Measurements from ENCODE around the gene LHFPL5. TPM values are rescaled to one million over a fixed set of nuclear protein-coding genes. Genes with fewer than 3 reads are reported as not detected.

Gene LHFPL5
- total and polyA plus RNA-seq, 2 experiments from 2014 or later, result not detected

- Histone ChIP-seq H2AFZ (no peak overlapping the region), H3K9me3 (ENCODE audit: low read depth) (no peaks in the 10 kb centered on the region), H3K4me3 (no peak overlapping the region), H3F3A (ENCODE audit: insufficient read depth) (no peaks in the 10 kb centered on the region), H3K9ac (no peak overlapping the region), H3K27ac (no peak overlapping the region), H3K4me2 (ENCODE audit: unreplicated experiment) (no peak overlapping the region), H4K20me1 (ENCODE audit: insufficient read depth) (no peaks in the 10 kb centered on the region), H3K27me3 (replicated peaks; ENCODE audit: insufficient read depth) (no peaks in the 10 kb centered on the region), H3K9me2 (ENCODE audit: insufficient read depth) (no peaks in the 10 kb centered on the region), H3K4me1 (ENCODE audit: insufficient read depth) (no peaks in the 10 kb centered on the region), H3K36me3 (ENCODE audit: low read depth) (peaks cover 13% of the 10 kb centered on the region; the same call in 1 of the 2 replicates), H3K79me2 (ENCODE audit: insufficient read depth) (no peaks in the 10 kb centered on the region)
- no peak for DNase-seq
- TF ChIP-seq EZH2 (IDR thresholded peaks at IDR 0.05; ENCODE audit: insufficient read depth, poor library complexity, severe bottlenecking), result no peak
- TF ChIP-seq EZH2phosphoT487 (IDR thresholded peaks at IDR 0.05; ENCODE audit: insufficient read depth, low read depth), result no peak
- in situ Hi-C loops (cut with MboI), result no loop called here
- 90 to 95% methylated on average over 5 of the region's 5 CpGs for WGBS, 2 experiments (ENCODE audit: low coverage in 1 of 2, low lambda C conversion rate in 2 of 2, missing lambda C conversion rate in 2 of 2)
Observed at GRCh38 chr6:35831257-35832007, 26.3 kb downstream of the LHFPL5 start.

DNA sequence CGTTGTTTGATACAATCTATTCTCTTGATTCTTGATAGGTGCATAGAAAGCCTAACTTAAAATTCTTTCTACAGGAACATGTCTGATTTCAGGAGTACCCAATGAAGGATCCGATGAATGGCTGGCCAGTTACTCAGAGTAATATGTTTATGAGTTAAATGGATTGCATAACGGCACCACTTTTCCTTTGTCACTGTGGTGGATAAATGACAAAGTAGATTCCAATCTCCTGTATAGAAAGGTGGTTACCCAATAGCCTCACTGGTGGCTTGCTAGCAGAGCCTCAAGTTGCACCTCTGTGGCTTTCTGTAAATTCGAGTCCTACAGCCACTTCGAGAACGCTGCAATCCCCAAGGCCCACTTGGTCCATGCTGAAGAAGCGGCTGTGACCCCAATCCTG, 28.4 kb downstream of the LHFPL5 start:
- Histone ChIP-seq H3F3A (ENCODE audit: insufficient read depth) (no peaks in the 10 kb centered on the region), H3K4me1 (ENCODE audit: insufficient read depth) (no peaks in the 10 kb centered on the region), H3K9me2 (ENCODE audit: insufficient read depth) (no peaks in the 10 kb centered on the region), H3K27me3 (replicated peaks; ENCODE audit: insufficient read depth) (no peaks in the 10 kb centered on the region), H2AFZ (no peak overlapping the region), H3K36me3 (ENCODE audit: low read depth) (peaks cover 23% of the 10 kb centered on the region), H3K79me2 (ENCODE audit: insufficient read depth) (no peaks in the 10 kb centered on the region), H3K9me3 (ENCODE audit: low read depth) (no peaks in the 10 kb centered on the region), H4K20me1 (ENCODE audit: insufficient read depth) (no peaks in the 10 kb centered on the region), H3K9ac (no peak overlapping the region), H3K27ac (no peak overlapping the region), H3K4me3 (no peak overlapping the region), H3K4me2 (ENCODE audit: unreplicated experiment) (no peak overlapping the region)
- peak; percentile 43 for DNase-seq
- TF ChIP-seq EZH2 (IDR thresholded peaks at IDR 0.05; ENCODE audit: insufficient read depth, poor library complexity, severe bottlenecking) (no peak), EZH2phosphoT487 (IDR thresholded peaks at IDR 0.05; ENCODE audit: insufficient read depth, low read depth) (no peak)
- 91 to 93% methylated on average over 7 of the region's 7 CpGs for WGBS, 2 experiments (ENCODE audit: low coverage in 1 of 2, low lambda C conversion rate in 2 of 2, missing lambda C conversion rate in 2 of 2)
- in situ Hi-C loops (cut with MboI), result no loop called here

GRCh38 chr6:35839019-35839418, 33.9 kb downstream of the LHFPL5 start:
- no peak overlapping the region for H2AFZ ChIP-seq
- no peaks in the 10 kb centered on the region for H3K4me1 ChIP-seq (ENCODE audit: insufficient read depth)
- TF ChIP-seq EZH2phosphoT487 (IDR thresholded peaks at IDR 0.05; ENCODE audit: insufficient read depth, low read depth) (no peak), EZH2 (IDR thresholded peaks at IDR 0.05; ENCODE audit: insufficient read depth, poor library complexity, severe bottlenecking) (no peak)
- H3K27ac ChIP-seq, result no peak overlapping the region
- no peak overlapping the region for H3K9ac ChIP-seq
- no peaks in the 10 kb centered on the region for H3F3A ChIP-seq (ENCODE audit: insufficient read depth)
- in situ Hi-C loops (cut with MboI), result no loop called here
- H3K4me3 ChIP-seq, result no peak overlapping the region
- no peak overlapping the region for H3K4me2 ChIP-seq (ENCODE audit: unreplicated experiment)
- 50 to 73% methylated on average over 1 of the region's 1 CpG for WGBS, 2 experiments (ENCODE audit: low coverage in 1 of 2, low lambda C conversion rate in 2 of 2, missing lambda C conversion rate in 2 of 2)
- no peaks in the 10 kb centered on the region for H4K20me1 ChIP-seq (ENCODE audit: insufficient read depth)
- no peaks in the 10 kb centered on the region for H3K9me2 ChIP-seq (ENCODE audit: insufficient read depth)
- H3K79me2 ChIP-seq (ENCODE audit: insufficient read depth), result no peaks in the 10 kb centered on the region
- peaks cover 26% of the 10 kb centered on the region for H3K36me3 ChIP-seq (ENCODE audit: low read depth)
- DNase-seq, result no peak
- no peaks in the 10 kb centered on the region for H3K9me3 ChIP-seq (ENCODE audit: low read depth)
- no peaks in the 10 kb centered on the region for H3K27me3 ChIP-seq (replicated peaks; ENCODE audit: insufficient read depth)

DNA sequence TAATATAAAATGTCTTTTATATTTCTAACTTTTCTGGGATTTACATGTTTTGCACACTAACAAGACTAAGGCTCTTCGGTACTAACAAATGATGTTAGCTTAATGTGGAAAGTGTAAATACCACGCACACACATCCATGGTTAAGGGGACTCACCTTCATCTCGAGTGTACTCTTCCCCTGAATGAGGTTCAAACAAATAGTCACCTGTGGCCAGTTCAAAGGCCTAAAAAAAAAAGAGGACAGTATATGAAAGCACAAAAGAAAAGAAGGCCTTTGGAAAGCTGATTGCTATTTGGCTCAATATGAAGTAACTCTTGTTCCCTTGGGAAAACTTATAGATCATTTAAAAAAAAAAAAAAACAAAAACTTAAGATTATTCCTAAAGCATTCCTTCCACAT, 37.2 kb downstream of the LHFPL5 start:
- in situ Hi-C loops (cut with MboI), result no loop called here
- no peaks in the 10 kb centered on the region for H3F3A ChIP-seq (ENCODE audit: insufficient read depth)
- H3K27me3 ChIP-seq (replicated peaks; ENCODE audit: insufficient read depth), result no peaks in the 10 kb centered on the region
- H3K9ac ChIP-seq, result no peak overlapping the region
- H4K20me1 ChIP-seq (ENCODE audit: insufficient read depth), result no peaks in the 10 kb centered on the region
- H3K9me3 ChIP-seq (ENCODE audit: low read depth), result no peaks in the 10 kb centered on the region
- no peak overlapping the region for H2AFZ ChIP-seq
- TF ChIP-seq EZH2 (IDR thresholded peaks at IDR 0.05; ENCODE audit: insufficient read depth, poor library complexity, severe bottlenecking), result no peak
- no peak for TF ChIP-seq EZH2phosphoT487 (IDR thresholded peaks at IDR 0.05; ENCODE audit: insufficient read depth, low read depth)
- no peaks in the 10 kb centered on the region for H3K79me2 ChIP-seq (ENCODE audit: insufficient read depth)
- no peaks in the 10 kb centered on the region for H3K4me1 ChIP-seq (ENCODE audit: insufficient read depth)
- WGBS, 2 experiments (ENCODE audit: low coverage in 1 of 2, low lambda C conversion rate in 2 of 2, missing lambda C conversion rate in 2 of 2), result 95 to 96% methylated on average over 3 of the region's 3 CpGs
- H3K27ac ChIP-seq, result no peak overlapping the region
- no peak overlapping the region for H3K4me3 ChIP-seq
- H3K9me2 ChIP-seq (ENCODE audit: insufficient read depth), result no peaks in the 10 kb centered on the region
- peaks cover 21% of the 10 kb centered on the region; the same call in 1 of the 2 replicates for H3K36me3 ChIP-seq (ENCODE audit: low read depth)
- H3K4me2 ChIP-seq (ENCODE audit: unreplicated experiment), result no peak overlapping the region
- no peak for DNase-seq

All from GM23248 (cell line).